Keratinocyte (primary cell): ENCODE results near the gene GH2.

ENCODE experiments used
- EZH2 ChIP-seq: IDR thresholded peaks from one replicate; pipeline ENCODE4 v1.6.1; 2012; ENCODE audit warnings: inconsistent platforms, mild to moderate bottlenecking, low read length, moderate library complexity
- TF ChIP-seq, protein P1 (sequence below), 3 experiments: IDR thresholded peaks in 1 of 3; conservative IDR thresholded peaks in 1 of 3; optimal IDR thresholded peaks in 1 of 3; 2 replicates in 2 of 3; 3 replicates in 1 of 3; pipeline versions ENCODE3 to v1.5.1; 2011; ENCODE audit warnings: low read length in 3 of 3, mild to moderate bottlenecking in 3 of 3, moderate library complexity in 2 of 3, control low read depth in 1 of 3, inconsistent platforms in 1 of 3; ENCODE audit not compliant: insufficient read depth in 2 of 3; ENCODE audit errors: extremely low read depth in 1 of 3

DNA sequence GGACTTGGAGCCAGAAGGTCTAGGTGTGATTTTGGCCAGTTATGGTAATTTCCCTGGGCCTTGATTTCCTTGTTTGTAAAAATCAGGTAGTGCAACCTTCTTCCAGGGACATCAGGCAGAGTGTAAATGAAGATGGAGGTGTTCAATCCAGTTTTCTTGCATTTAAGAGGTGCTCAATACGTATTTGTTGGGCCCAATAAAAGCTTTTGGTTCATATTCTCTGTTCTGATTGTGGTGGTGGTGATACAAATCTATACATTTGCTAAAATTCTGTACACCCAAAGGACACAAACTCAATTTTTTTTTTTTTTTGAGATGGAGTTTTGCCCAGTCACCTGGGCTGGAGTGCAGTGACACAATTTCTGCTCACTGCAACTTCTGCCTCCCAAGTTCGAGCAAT, 44.4 kb upstream of the GH2 start:
- TF ChIP-seq, protein P1, sequence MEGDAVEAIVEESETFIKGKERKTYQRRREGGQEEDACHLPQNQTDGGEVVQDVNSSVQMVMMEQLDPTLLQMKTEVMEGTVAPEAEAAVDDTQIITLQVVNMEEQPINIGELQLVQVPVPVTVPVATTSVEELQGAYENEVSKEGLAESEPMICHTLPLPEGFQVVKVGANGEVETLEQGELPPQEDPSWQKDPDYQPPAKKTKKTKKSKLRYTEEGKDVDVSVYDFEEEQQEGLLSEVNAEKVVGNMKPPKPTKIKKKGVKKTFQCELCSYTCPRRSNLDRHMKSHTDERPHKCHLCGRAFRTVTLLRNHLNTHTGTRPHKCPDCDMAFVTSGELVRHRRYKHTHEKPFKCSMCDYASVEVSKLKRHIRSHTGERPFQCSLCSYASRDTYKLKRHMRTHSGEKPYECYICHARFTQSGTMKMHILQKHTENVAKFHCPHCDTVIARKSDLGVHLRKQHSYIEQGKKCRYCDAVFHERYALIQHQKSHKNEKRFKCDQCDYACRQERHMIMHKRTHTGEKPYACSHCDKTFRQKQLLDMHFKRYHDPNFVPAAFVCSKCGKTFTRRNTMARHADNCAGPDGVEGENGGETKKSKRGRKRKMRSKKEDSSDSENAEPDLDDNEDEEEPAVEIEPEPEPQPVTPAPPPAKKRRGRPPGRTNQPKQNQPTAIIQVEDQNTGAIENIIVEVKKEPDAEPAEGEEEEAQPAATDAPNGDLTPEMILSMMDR (optimal IDR thresholded peaks at IDR 0.05 in 1 of 3, IDR thresholded peaks at IDR 0.05 in 1 of 3, conservative IDR thresholded peaks at IDR 0.05 in 1 of 3; ENCODE audit: extremely low read depth in 1 of 3, insufficient read depth in 2 of 3, low read length in 3 of 3), result no peak
- no peak for TF ChIP-seq EZH2
